ENCODE data around the gene CLIC4. TPM values are rescaled to one million over a fixed set of nuclear protein-coding genes. Genes with fewer than 3 reads are reported as not detected.
"Not testable (repeated sequence)": the region's sequence is repeated elsewhere in the genome, so short reads cannot be mapped to it uniquely, and the experiment has no call there.

CLIC4 gene
- total and polyA plus RNA-seq, 10 of the 15 experiments (the other 5 are each of a cell fraction or from before 2014, with no cell fraction given) = 20.4 to 107 (median 69.6) TPM

DNA sequence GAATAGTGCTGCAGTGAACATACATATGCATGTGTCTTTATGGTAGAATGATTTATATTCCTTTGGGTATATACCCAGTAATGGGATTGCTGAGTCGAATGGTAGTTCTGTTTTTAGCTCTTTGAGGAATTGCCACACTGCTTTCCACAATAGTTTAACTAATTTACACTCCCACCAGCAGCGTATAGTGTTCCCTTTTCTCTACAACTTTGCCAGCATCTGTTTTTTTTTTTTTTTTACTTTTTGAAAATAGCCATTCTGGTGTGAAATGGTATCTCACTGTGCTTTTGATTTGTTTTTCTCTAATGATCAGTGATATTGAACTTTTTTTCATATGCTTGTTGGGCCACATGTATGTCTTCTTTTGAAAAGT, 48.9 kb downstream of the CLIC4 start:
- H3K4me2 ChIP-seq (ENCODE audit: control insufficient read depth, insufficient read depth); H3K9me3 ChIP-seq (replicated peaks; ENCODE audit: control insufficient read depth, insufficient read depth, low read length); H3K27ac ChIP-seq (ENCODE audit: control insufficient read depth, insufficient read depth); intact Hi-C loops (cut with micrococcal nuclease; ENCODE audit: unreplicated experiment); H3K27me3 ChIP-seq (replicated peaks in 1 of 2; ENCODE audit: control insufficient read depth in 2 of 2, insufficient read depth in 2 of 2, low read length in 1 of 2); H3K4me3 ChIP-seq; DNase-seq (ENCODE audit: low read depth, low spot score); BruUV-seq (replicated peaks); RAD21 ChIA-PET (ENCODE audit: unreplicated experiment); H4K20me1 ChIP-seq (ENCODE audit: control insufficient read depth, insufficient read depth); SMC1A ChIA-PET (ENCODE audit: uncharacterized antibody, unreplicated experiment); H3K4me1 ChIP-seq (ENCODE audit: control insufficient read depth, insufficient read depth, low read length); CTCF ChIA-PET; H2AFZ ChIP-seq (ENCODE audit: control insufficient read depth, low read depth, low read length); H3K9ac ChIP-seq (ENCODE audit: control insufficient read depth, insufficient read depth, low read length); POLR2A ChIA-PET; FAIRE-seq; ATAC-seq; H3K36me3 ChIP-seq (ENCODE audit: control insufficient read depth in 2 of 2, insufficient read depth in 2 of 2, low read length in 1 of 2); in situ Hi-C loops (cut with MboI): not testable (repeated sequence)
- peaks cover 17% of the 10 kb centered on the region for H3K79me2 ChIP-seq (ENCODE audit: control insufficient read depth, insufficient read depth, low read length)
- WGBS (ENCODE audit: insufficient coverage, insufficient replicate concordance, low lambda C conversion rate, missing lambda C conversion rate) = 52% methylated on average over 2 of the region's 2 CpGs

- Histone ChIP-seq H3K79me2 (ENCODE audit: control insufficient read depth, insufficient read depth, low read length) (peaks cover 15% of the 10 kb centered on the region), H3K4me2 (ENCODE audit: control insufficient read depth, insufficient read depth) (no peak overlapping the region), H3K27me3 (replicated peaks in 1 of 2; ENCODE audit: control insufficient read depth in 2 of 2, insufficient read depth in 2 of 2, low read length in 1 of 2) (no peaks in the 10 kb centered on the region), H4K20me1 (ENCODE audit: control insufficient read depth, insufficient read depth) (no peaks in the 10 kb centered on the region; the same call in 1 of the 2 replicates), H3K9ac (ENCODE audit: control insufficient read depth, insufficient read depth, low read length) (no peak overlapping the region), H3K4me3 (no peak overlapping the region), H3K9me3 (replicated peaks; ENCODE audit: control insufficient read depth, insufficient read depth, low read length) (no peaks in the 10 kb centered on the region; the same call in 1 of the 3 replicates), H3K4me1 (ENCODE audit: control insufficient read depth, insufficient read depth, low read length) (no peaks in the 10 kb centered on the region), H3K36me3 (ENCODE audit: control insufficient read depth in 2 of 2, insufficient read depth in 2 of 2, low read length in 1 of 2) (peaks cover 0 to 8% of the 10 kb centered on the region in 2 experiments; a peak in 3 of 4 replicates), H2AFZ (ENCODE audit: control insufficient read depth, low read depth, low read length) (no peak overlapping the region), H3K27ac (ENCODE audit: control insufficient read depth, insufficient read depth) (no peak overlapping the region)
- no peak for DNase-seq (ENCODE audit: low read depth, low spot score)
- FAIRE-seq = no peak
- POLR2A ChIA-PET = no interaction called here
- no peak for ATAC-seq
- in situ Hi-C loops (cut with MboI) = no loop called here
- CTCF ChIA-PET = no interaction called here
- SMC1A ChIA-PET (ENCODE audit: uncharacterized antibody, unreplicated experiment) = no interaction called here
- 78% methylated on average over 5 of the region's 5 CpGs for WGBS (ENCODE audit: insufficient coverage, insufficient replicate concordance, low lambda C conversion rate, missing lambda C conversion rate)
- no TSS peak for BruUV-seq (replicated peaks)
- intact Hi-C loops (cut with micrococcal nuclease; ENCODE audit: unreplicated experiment) = no loop called here
- RAD21 ChIA-PET (ENCODE audit: unreplicated experiment) = no interaction called here
- no peak for TF ChIP-seq NR2C1 (IDR thresholded peaks at IDR 0.05)
- TF ChIP-seq SMARCA5 (IDR thresholded peaks at IDR 0.05) = no peak
- no peak for TF ChIP-seq PKNOX1 (IDR thresholded peaks at IDR 0.05)
- no peak for TF ChIP-seq EED (IDR thresholded peaks at IDR 0.05; ENCODE audit: low read depth)
- TF ChIP-seq ZBTB11 (CRISPR knock-in tag; IDR thresholded peaks at IDR 0.05) = no peak
- TF ChIP-seq CEBPB (IDR thresholded peaks at IDR 0.05; ENCODE audit: borderline replicate concordance in 1 of 2, low read depth in 2 of 2, low read length in 2 of 2) = no peak
- TF ChIP-seq, protein P1, sequence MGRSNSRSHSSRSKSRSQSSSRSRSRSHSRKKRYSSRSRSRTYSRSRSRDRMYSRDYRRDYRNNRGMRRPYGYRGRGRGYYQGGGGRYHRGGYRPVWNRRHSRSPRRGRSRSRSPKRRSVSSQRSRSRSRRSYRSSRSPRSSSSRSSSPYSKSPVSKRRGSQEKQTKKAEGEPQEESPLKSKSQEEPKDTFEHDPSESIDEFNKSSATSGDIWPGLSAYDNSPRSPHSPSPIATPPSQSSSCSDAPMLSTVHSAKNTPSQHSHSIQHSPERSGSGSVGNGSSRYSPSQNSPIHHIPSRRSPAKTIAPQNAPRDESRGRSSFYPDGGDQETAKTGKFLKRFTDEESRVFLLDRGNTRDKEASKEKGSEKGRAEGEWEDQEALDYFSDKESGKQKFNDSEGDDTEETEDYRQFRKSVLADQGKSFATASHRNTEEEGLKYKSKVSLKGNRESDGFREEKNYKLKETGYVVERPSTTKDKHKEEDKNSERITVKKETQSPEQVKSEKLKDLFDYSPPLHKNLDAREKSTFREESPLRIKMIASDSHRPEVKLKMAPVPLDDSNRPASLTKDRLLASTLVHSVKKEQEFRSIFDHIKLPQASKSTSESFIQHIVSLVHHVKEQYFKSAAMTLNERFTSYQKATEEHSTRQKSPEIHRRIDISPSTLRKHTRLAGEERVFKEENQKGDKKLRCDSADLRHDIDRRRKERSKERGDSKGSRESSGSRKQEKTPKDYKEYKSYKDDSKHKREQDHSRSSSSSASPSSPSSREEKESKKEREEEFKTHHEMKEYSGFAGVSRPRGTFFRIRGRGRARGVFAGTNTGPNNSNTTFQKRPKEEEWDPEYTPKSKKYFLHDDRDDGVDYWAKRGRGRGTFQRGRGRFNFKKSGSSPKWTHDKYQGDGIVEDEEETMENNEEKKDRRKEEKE (IDR thresholded peaks at IDR 0.05) = no peak
- no peak for TF ChIP-seq ZNF207 (IDR thresholded peaks at IDR 0.05; ENCODE audit: borderline replicate concordance)
- TF ChIP-seq CBX3 (IDR thresholded peaks at IDR 0.05; ENCODE audit: borderline replicate concordance, low read depth) = no peak
- TF ChIP-seq POU2F2 (IDR thresholded peaks at IDR 0.05; ENCODE audit: borderline replicate concordance, low read depth, low read length) = no peak
- no peak for TF ChIP-seq HCFC1 (IDR thresholded peaks at IDR 0.05; ENCODE audit: low read length)
Observed at GRCh38 chr1:24795236-24795635, 50.0 kb downstream of the CLIC4 start.
